GM21737 (cell line): ENCODE data around the gene ZNF273.
"Not testable (repeated sequence)": the region's sequence is repeated elsewhere in the genome, so short reads cannot be mapped to it uniquely, and the experiment has no call there.

Experiments used
- ATAC-seq: cut with Tn5 transposase; IDR thresholded peaks from one replicate; pipeline ENCODE4 v1.9.1; 2021; ENCODE audit warnings: mild to moderate bottlenecking, moderate library complexity; ENCODE audit not compliant: unreplicated experiment

The ZNF273 gene

DNA sequence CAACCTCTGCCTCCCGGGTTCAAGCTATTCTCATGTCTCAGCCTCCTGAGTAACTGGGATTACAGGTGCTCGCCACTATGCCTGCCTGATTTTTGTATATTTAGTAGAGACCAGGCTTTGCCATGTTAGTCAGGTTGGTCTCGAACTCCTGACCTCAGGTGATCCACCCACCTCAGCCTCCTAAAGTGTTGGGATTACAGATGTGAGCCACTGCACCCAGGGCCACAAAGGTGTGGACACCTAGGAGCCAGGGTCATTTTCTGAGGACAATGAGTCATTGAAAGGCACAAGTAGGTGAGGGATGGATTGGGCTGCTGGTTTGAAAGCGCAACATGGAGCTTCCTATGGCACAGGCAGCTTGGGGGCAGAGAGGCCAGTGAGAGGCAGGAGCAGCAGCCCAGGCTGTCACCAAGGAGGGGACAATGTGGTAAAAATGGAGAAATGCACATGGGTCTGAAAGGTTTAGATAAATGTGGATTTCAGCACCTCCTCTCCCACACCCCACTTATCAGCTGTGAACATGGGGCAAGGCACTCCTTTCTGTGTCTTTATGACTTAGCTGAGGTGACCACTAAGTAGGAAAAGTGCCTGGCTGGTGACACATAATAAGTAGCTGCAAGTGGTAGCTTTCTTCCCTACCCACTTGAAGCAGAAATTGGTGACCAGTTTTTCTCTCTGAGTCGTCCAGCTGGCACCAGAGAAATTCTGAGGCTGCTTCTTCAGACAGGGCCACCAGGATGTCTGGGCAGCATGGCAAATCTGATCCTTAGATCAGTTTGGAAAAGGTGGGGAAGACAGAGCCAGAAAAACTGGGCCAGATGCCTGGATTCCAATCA lies 41.8 kb downstream of the ZNF273 start:
- not testable (repeated sequence) for ATAC-seq

DNA sequence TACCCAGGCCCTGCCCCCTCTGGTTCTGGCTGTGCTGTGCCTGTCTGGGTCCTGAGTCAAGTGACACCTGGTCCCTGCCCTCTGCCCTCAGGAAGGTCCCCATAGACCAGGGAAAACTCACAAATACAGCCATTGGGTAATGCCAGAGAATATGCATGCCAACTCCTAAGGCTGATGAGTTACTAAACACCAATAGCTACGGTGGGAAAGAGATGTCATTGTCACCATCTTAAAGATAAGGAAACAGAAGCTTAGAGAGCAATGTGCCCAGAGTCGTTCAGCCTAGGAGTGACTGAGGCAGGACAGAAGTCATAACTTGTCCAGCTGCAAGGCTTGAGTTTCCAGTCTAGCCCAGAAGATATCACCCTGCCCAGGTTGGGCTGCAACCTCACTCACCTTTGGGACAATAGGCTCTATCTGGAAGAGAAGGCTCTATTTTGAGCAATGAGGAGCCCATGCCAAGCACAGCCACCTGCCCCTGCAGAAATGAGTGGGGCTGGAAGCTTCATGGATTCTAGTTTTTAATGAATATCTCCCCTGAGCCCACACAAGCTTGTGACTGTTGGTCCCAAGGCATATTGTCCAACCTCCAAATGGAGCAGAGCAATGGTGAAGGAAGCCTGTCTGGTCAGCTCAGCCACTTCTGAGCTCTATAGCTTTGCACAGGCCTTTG lies 42.6 kb downstream of the ZNF273 start:
- no peak for ATAC-seq

DNA sequence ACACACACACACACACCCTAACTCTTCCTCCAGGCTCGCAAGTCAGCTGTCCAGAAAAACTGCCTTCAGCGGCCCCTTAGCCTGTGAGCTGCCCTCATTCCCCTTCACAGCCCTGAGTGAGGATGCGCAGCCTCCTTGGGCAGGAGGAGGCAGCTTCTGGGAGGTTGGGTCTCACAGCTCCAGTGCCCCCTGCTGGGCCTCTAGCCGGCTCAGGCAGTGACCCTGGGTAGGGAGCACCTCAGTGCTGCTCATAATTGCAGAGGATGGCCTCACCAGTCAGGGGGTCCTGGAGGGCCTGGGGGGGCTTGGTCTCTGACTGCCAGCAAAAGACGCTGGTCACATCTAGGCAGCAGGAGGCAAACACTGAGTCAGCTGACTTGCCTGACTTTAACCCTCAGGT lies 43.7 kb downstream of the ZNF273 start:
- ATAC-seq = no peak

DNA sequence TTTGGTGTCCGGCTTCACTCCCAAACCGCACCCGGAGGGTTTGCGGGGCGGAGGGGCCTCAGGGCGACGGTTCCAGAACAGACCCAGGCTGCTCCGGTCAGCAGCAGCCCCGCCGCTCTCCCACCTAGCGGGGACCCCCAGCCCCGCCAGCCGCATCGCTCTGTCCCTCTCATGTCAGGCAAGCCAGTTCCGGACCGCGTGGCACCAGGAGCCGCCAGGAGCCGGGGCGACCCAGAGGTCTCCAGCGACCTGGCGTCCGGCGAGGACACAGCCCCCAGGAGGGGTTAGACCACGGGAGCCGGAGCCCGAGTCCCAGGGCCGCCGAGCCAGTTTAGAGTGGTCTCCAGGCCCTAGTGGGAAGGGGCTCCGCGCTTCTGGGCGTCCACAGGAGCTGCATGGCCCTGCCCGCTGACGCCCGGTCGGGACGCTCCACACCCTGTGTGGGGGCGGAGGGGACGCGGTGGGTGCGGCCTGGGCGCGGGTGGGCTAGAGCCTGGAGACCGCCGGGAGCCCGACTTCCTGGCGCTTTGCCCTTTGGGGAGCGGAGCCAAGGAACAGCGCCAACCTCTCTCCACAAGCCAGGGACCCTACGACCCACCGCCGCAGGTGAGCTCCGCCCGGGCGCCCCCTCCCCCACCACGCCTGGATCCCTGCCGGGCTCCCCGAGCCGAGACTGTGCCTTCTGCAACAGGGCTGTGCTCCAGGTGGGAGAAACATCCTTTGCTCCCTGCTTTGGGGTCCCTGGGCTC lies 44.4 kb downstream of the ZNF273 start:
- ATAC-seq = no peak

DNA sequence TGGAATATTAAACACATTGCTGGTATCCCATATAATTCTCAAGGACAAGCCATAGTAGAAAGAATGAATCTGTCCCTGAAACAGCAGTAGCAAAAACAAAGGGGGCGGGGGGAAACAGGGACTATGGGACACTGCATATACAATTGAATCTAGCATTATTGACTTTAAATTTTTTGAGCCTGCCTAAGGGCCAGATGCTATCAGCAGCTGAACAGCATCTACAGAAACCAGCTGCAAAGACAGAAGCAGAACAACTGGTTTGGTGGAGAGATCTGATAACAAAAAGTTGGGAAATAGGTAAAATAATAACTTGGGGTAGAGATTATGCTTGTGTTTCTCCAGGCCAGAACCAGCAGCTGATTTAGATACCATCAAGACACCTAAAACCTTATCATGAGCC lies 45.7 kb downstream of the ZNF273 start:
- not testable (repeated sequence) for ATAC-seq

DNA sequence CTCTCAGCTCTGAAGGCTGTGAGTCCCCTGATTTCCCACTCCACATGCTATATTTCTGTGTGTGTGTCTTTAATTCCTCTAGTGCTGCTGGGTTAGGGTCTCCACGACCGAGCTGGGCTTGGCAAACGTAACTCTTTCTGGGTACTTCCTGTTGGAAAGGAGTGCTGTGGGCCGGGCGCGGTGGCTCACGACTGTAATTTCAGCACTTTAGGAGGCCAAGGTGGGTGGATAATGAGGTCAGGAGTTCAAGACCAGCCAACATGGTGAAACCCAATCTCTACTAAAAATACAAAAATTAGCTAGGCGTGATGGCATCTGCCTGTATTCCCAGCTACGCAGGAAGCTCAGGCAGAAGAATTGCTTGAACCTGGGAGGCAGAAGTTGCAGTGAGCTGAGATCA lies 47.6 kb downstream of the ZNF273 start:
- not testable (repeated sequence) for ATAC-seq

DNA sequence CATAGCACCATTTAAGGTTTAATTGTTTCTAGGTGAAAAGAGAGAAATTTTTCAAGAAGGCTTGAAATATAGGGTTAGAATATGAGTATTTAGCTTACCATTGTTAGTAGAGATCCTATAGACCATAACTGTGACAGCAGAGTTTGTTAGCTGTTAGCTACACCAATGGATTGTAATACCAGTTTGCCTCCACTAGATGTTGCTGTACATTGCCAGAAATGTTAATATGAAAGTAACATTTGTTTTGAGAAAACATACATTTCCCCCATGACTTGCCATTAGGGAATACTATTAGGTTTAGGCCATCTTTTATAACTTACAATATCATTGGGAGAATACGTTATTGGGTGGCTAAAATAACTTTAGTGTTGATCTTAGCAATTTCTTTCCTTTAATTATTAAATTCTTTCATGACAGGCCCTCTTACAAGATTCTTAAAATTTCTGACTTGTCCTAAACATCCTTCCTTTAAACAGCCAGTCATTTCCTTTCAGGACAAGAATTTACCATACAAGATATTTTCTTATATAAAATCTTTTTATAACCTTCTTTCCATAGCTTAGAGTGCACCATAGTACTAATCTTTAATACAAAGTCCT lies 48.3 kb downstream of the ZNF273 start:
- no peak for ATAC-seq

DNA sequence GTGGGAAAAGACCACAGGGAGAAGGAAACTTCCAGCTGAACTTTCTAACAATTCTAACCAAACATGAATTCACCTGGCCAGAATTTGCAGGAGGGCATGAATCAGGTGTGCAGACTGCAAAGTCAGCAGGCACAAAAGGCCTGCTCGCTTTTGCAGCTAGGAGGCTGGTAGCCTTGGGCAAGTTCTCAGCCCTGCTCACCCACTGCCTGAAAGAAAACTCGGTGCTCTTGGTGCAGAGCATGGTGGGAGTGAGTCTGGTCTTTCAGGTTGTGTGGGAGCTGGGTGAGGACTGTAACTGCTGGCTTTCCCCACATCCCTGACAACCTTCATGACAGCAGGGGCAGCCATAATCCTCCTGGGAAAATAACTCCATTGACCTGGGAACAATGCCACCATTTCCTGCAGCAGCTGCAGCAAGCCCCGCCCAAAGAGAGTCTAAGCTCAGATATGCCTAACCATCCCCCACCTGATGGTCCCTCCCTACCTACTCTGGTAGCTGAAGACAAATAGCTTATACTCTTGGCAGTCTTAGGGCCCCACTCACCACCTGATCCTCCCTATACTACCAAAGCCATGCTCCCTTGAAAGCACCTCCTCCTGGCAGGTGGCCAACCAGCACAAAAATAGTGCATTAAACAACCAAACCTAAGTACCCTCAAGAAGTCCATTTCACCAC lies 56.1 kb downstream of the ZNF273 start:
- ATAC-seq = no peak

DNA sequence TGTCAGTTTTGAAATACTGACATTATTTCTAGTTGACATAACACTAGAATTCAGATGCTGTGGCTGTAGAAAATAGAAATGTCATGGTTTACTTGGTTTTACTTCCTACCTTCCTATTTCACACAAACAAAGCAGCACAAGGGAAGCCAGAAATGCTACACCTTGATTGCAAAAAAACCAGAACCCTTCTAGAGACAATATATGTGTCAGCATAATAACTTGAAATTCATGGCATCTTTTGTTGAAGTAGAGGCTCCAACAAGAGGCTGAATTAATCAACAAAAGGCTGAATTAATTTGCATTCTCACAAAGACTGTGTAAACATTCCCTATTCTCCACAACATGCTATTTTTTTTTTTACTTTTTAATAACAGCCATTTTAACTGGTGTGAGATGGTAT lies 62.5 kb downstream of the ZNF273 start:
- ATAC-seq = no peak

DNA sequence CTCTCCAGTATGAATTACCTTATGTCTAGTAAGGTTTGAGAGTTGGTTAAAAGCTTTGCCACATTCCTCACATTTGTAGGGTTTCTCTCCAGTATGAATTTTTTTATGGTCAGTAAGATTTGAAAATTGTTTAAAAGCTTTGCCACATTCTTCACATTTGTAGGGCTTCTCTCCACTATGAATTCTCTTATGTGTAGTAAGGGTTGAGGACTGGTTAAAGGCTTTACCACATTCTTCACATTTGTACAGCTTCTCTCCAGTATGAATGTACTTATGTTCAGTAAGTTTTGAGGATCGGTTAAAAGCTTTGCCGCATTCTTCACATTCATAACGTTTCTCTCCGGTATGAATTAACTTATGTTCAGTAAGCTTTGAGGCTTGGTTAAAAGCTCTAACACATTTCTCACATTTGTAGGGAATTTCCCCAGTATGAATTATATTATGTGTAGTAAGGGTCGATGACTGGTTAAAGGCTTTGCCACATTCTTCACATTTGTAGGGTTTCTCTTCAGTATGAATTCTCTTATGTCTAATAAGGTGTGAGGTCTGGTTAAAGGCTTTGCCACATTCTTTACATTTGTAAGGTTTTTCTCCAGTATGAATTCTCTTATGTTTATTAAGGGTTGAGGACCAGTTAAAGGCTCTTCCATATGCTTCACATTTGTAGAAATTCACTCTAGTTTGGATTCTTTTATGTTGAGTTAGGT lies 75.6 kb downstream of the ZNF273 start:
- no peak for ATAC-seq
